Duodenal mucosa (tissue), 2 donors: ENCODE results near the gene CAMTA1.
"Not testable (repeated sequence)": the region's sequence is repeated elsewhere in the genome, so short reads cannot be mapped to it uniquely, and the experiment has no call there.

ENCODE experiments used
- H3K27ac ChIP-seq: one replicate; pipeline ENCODE4 v1.7.0; 2013; ENCODE audit warnings: low read depth, low read length
- H3K27me3 ChIP-seq, 2 donors: one replicate each; pipeline ENCODE4 v1.7.0; 2013; ENCODE audit warnings: low read length in 2 of 2, control low read depth in 1 of 2; ENCODE audit not compliant: insufficient read depth in 2 of 2, control insufficient read depth in 1 of 2
- H3K36me3 ChIP-seq, 2 donors: one replicate each; pipeline ENCODE4 v1.7.0; 2013; ENCODE audit warnings: low read length in 2 of 2, control low read depth in 1 of 2; ENCODE audit not compliant: insufficient read depth in 2 of 2, control insufficient read depth in 1 of 2
- H3K4me1 ChIP-seq, 2 donors: one replicate each; pipeline ENCODE4 v1.7.0; 2013; ENCODE audit warnings: low read length in 2 of 2, control low read depth in 1 of 2; ENCODE audit not compliant: insufficient read depth in 2 of 2, control insufficient read depth in 1 of 2
- H3K4me3 ChIP-seq, 2 donors: one replicate each; pipeline ENCODE4 v1.7.0; 2013; ENCODE audit warnings: low read length in 2 of 2, low read depth in 1 of 2
- H3K9ac ChIP-seq, 2 donors: one replicate each; pipeline ENCODE4 v1.7.0; 2013; ENCODE audit warnings: low read length in 2 of 2, low read depth in 1 of 2
- H3K9me3 ChIP-seq, 2 donors: one replicate each; pipeline ENCODE4 v1.7.0; 2013; ENCODE audit warnings: low read length in 2 of 2, control low read depth in 1 of 2; ENCODE audit not compliant: control insufficient read depth in 1 of 2

Gene CAMTA1

GRCh38 chr1:7152655-7153054 lies 367.4 kb downstream of the CAMTA1 start:
- H3K36me3 ChIP-seq, result no peaks in the 10 kb centered on the region
- H3K27ac ChIP-seq, result no peak overlapping the region
- H3K27me3 ChIP-seq, result no peaks in the 10 kb centered on the region
- H3K4me3 ChIP-seq, result no peak overlapping the region
- H3K4me1 ChIP-seq, result no peaks in the 10 kb centered on the region
- no peak overlapping the region for H3K9ac ChIP-seq
- H3K9me3 ChIP-seq, result no peaks in the 10 kb centered on the region

DNA sequence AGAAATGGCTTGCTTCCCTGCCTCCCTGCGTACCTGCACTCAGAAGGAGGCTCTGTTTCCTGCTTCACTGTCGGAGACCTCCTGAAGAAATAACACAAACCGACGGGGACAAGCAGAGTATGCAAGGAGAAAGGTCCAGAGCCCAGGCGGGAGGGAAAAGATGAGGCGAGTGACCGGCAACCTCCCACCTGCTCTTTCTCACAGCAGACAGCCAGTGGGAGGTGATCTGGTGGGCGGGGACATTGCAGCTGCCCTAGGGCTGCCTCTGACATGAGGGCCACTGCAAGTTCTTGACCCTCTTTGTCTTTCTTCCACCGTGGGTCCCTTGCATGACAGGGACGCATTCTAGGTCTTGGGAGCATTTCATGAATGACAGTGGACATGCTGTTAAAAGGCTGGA lies 368.2 kb downstream of the CAMTA1 start:
- H3K27ac ChIP-seq, result no peak overlapping the region
- no peak overlapping the region for H3K4me3 ChIP-seq
- H3K9me3 ChIP-seq, result no peaks in the 10 kb centered on the region
- H3K27me3 ChIP-seq, result no peaks in the 10 kb centered on the region
- no peak overlapping the region for H3K9ac ChIP-seq
- H3K36me3 ChIP-seq, result no peaks in the 10 kb centered on the region
- H3K4me1 ChIP-seq, result no peaks in the 10 kb centered on the region

- Histone ChIP-seq H3K4me3 (no peak overlapping the region), H3K9ac (no peak overlapping the region), H3K36me3 (no peaks in the 10 kb centered on the region), H3K9me3 (no peaks in the 10 kb centered on the region), H3K27ac (no peak overlapping the region), H3K4me1 (no peaks in the 10 kb centered on the region), H3K27me3 (no peaks in the 10 kb centered on the region)
Measured at GRCh38 chr1:7159116-7159781, 374.0 kb downstream of the CAMTA1 start.

GRCh38 chr1:7168554-7168953 lies 383.3 kb downstream of the CAMTA1 start:
- not testable (repeated sequence) for H3K27ac ChIP-seq, H3K4me1 ChIP-seq, H3K36me3 ChIP-seq, H3K9me3 ChIP-seq, H3K4me3 ChIP-seq, H3K27me3 ChIP-seq, H3K9ac ChIP-seq

DNA sequence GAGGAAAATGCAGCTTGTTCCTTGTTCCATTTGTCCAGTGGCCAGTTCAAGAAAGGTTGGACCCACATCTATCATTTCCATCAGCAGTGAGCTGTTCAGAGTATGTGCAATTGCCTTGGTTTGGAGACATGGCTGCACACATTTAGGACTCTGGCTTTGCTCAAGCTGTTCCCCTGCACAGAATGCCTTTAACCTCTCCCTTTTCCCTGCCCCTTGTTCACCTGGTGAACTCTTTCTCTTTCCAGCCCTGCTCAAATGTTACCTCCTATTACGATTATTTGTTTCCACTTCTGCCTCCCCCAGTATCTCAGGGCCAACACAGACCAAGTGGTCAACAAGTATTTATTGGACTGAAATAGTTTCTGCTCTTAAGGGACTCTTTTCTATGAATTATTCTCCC lies 385.9 kb downstream of the CAMTA1 start:
- Histone ChIP-seq H3K4me1 (no peaks in the 10 kb centered on the region), H3K27me3 (peaks cover 0 to 4% of the 10 kb centered on the region in 2 donors), H3K36me3 (no peaks in the 10 kb centered on the region), H3K9me3 (no peaks in the 10 kb centered on the region), H3K27ac (no peak overlapping the region), H3K9ac (no peak overlapping the region), H3K4me3 (no peak overlapping the region)

- no peak overlapping the region for H3K9ac ChIP-seq
- peaks cover 0 to 4% of the 10 kb centered on the region in 2 donors for H3K27me3 ChIP-seq
Measured at GRCh38 chr1:7171574-7171973, 386.3 kb downstream of the CAMTA1 start.

DNA sequence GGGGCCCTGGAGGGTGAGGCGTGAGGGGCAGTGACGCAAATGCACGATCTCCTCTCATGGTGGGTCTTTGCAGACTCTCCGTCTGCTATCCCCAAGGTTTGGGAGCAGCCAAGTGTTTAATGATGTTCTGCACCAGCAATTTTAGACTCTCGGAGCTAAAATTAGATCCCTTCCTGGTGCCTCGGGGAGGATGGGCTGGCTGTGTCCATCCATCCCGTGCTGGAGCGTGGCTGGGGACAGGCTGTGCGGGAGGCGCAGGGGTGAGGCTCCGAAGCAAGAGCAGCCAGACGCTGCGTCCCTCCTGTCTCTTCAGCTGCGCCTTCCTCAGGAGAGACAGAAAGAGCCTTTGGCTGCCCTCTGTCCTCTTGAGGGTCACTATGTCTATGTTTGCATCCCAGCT lies 387.6 kb downstream of the CAMTA1 start:
- no peak overlapping the region for H3K9ac ChIP-seq
- H3K27me3 ChIP-seq, result peaks cover 0 to 4% of the 10 kb centered on the region in 2 donors
- no peaks in the 10 kb centered on the region for H3K9me3 ChIP-seq
- H3K27ac ChIP-seq, result no peak overlapping the region
- H3K4me1 ChIP-seq, result no peaks in the 10 kb centered on the region
- no peaks in the 10 kb centered on the region for H3K36me3 ChIP-seq
- no peak overlapping the region for H3K4me3 ChIP-seq

More at GRCh38 chr1:7171574-7171973, 386.3 kb downstream of the CAMTA1 start:
- no peaks in the 10 kb centered on the region for H3K36me3 ChIP-seq
- H3K4me3 ChIP-seq, result no peak overlapping the region
- no peaks in the 10 kb centered on the region for H3K4me1 ChIP-seq
- no peaks in the 10 kb centered on the region for H3K9me3 ChIP-seq
- no peak overlapping the region for H3K27ac ChIP-seq

- H3K9ac ChIP-seq, result no peak overlapping the region
Measured at GRCh38 chr1:7174561-7174960, 389.3 kb downstream of the CAMTA1 start.

GRCh38 chr1:7174980-7175906 lies 390.0 kb downstream of the CAMTA1 start:
- H3K36me3 ChIP-seq, result no peaks in the 10 kb centered on the region
- H3K4me3 ChIP-seq, result no peak overlapping the region
- no peaks in the 10 kb centered on the region for H3K4me1 ChIP-seq
- peaks cover 0 to 4% of the 10 kb centered on the region in 2 donors for H3K27me3 ChIP-seq
- no peak overlapping the region for H3K27ac ChIP-seq
- H3K9me3 ChIP-seq, result no peaks in the 10 kb centered on the region
- no peak overlapping the region for H3K9ac ChIP-seq

More at GRCh38 chr1:7174561-7174960, 389.3 kb downstream of the CAMTA1 start:
- Histone ChIP-seq H3K27me3 (peaks cover 0 to 4% of the 10 kb centered on the region in 2 donors), H3K36me3 (no peaks in the 10 kb centered on the region), H3K9me3 (no peaks in the 10 kb centered on the region), H3K4me1 (no peaks in the 10 kb centered on the region), H3K27ac (no peak overlapping the region), H3K4me3 (no peak overlapping the region)

DNA sequence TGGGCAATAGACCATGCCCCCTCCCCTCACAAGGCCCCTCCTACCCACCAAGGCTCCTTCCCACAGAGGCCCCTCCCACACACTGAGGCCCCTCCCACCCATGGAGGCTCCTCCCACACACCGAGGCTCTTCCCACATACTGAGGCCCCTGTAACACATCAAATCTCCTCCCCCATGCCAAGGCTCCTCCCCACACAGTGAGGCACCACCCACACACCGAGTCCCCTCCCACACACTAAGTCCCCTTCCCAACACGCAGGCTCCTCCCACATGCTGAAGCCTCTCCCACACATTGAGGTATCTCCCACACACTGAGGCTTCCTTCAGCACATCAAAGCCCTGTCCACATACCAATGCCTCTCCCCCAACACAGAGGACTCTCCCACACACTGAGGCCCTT lies 391.8 kb downstream of the CAMTA1 start:
- Histone ChIP-seq H3K4me3 (no peak overlapping the region), H3K4me1 (no peaks in the 10 kb centered on the region), H3K27ac (no peak overlapping the region), H3K9ac (no peak overlapping the region), H3K9me3 (peaks cover 0 to 7% of the 10 kb centered on the region in 2 donors), H3K27me3 (peaks cover 0 to 4% of the 10 kb centered on the region in 2 donors), H3K36me3 (no peaks in the 10 kb centered on the region)
